NCI-H774 (cell line): ENCODE measurements around the gene PCDHGB5.
"Not testable (repeated sequence)": the region's sequence is repeated elsewhere in the genome, so short reads cannot be mapped to it uniquely, and the experiment has no call there.

ENCODE experiments used
- DNase-seq: peaks from one replicate; lab custom pipeline; 2025; lab: John Stamatoyannopoulos, UW

Gene PCDHGB5

DNA sequence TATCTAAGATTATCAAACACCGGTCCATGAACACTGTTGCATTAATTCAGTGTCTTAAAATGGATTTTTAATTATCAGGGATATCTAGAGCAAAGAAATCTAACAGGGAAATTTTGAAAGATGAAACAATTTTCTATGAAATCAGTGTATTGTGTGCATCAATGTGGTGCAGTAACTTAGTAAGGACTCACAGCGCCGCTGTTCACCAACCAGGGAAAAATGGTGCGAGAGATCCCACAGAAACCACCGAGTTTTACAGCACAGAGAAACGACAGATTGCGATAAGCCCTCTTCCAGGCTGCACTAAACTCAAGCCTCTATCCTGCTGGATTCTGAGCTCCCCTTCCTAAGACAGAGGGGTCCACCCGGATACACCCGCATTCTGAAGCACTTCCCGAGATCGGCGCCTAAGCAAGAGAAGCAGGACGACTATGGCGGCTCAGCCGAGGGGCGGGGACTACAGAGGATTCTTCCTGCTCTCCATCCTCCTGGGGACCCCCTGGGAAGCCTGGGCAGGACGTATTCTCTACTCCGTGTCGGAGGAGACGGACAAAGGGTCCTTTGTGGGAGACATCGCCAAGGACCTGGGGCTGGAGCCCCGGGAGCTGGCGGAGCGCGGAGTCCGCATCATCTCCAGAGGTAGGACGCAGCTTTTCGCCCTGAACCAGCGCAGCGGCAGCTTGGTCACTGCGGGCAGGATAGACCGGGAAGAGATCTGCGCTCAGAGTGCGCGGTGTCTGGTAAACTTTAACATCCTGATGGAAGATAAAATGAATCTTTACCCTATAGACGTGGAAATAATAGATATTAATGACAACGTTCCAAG, 15.1 kb upstream of the PCDHGB5 start, which contains the start of gene PCDHGA7:
TSS of gene PCDHGA7 (plus strand) at position 274 of the 826 bp plus-strand sequence. CDS start at position 432, 158 bp downstream.
- DNase-seq, result no peak

DNA sequence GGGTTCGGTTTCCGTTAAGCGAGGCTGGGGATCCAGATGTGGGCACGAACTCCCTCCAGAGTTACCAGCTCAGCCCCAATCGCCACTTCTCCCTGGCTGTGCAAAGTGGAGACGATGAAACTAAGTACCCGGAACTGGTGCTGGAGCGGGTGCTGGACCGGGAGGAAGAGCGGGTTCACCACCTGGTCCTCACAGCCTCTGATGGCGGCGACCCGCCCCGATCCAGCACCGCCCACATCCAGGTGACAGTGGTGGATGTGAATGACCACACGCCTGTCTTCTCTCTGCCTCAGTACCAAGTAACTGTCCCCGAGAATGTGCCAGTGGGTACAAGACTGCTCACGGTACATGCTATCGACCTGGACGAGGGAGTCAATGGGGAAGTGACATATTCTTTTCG, 14.4 kb upstream of the PCDHGB5 start:
- no peak for DNase-seq

DNA sequence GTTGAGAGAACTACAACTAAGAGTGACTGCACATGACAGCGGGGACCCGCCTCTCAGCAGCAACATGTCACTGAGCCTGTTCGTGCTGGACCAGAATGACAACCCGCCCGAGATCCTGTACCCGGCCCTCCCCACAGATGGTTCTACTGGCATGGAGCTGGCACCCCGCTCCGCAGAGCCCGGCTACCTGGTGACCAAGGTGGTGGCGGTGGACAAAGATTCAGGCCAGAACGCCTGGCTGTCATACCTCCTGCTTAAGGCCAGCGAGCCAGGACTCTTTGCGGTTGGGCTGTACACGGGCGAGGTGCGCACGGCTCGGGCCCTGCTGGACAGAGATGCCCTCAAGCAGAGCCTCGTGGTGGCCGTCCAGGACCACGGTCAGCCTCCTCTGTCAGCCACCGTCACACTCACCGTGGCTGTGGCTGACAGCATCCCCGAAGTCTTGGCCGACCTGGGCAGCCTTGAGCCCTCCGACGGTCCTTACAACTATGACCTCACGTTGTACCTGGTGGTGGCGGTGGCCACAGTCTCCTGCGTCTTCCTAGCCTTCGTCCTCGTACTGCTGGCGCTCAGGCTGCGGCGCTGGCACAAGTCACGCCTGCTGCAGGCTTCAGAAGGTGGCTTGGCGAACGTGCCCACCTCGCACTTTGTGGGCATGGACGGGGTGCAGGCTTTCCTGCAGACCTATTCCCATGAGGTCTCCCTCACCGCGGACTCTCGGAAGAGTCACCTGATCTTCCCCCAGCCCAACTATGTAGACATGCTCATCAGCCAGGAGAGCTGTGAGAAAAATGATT, 13.1 kb upstream of the PCDHGB5 start:
- no peak for DNase-seq

DNA sequence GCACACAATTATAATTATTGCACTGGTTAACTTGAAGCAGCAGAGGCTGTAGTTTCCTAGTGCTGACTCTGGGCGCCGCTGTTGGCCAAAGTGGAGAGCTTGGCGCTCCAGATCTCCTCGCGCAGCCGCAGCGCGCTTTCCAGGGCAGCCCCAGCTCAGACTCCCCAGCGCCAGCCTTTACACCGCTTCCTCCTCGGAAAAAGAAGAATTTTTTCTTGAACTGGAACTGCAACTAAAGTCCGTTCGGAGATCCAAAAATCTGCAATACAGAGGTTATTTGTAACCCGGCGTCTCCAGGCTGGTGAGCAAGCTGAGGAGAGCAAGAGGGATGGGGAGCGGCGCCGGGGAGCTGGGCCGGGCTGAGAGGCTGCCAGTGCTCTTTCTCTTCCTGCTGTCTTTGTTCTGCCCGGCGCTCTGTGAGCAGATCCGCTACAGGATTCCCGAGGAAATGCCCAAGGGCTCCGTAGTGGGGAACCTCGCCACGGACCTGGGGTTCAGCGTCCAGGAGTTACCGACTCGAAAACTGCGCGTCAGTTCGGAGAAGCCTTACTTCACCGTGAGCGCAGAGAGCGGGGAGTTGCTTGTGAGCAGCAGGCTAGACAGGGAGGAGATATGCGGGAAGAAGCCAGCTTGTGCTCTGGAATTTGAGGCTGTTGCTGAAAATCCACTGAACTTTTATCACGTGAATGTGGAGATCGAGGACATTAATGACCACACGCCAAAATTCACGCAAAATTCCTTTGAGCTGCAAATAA, 10.0 kb upstream of the PCDHGB5 start, which contains the start of gene PCDHGB4:
TSS of gene PCDHGB4 (plus strand) at position 142 of the 755 bp plus-strand sequence. CDS start at position 329, 187 bp downstream.
- DNase-seq, result not testable (repeated sequence)

DNA sequence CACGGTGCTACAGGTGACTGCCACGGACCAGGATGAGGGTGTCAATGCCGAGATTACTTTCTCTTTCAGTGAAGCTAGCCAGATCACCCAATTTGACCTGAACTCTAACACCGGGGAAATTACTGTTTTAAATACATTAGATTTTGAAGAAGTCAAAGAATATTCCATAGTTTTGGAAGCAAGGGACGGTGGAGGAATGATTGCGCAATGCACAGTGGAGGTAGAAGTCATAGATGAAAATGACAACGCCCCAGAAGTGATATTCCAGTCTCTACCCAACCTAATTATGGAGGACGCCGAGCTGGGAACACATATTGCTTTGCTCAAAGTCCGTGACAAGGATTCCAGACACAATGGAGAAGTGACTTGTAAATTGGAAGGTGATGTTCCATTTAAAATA, 9.1 kb upstream of the PCDHGB5 start:
- no peak for DNase-seq

DNA sequence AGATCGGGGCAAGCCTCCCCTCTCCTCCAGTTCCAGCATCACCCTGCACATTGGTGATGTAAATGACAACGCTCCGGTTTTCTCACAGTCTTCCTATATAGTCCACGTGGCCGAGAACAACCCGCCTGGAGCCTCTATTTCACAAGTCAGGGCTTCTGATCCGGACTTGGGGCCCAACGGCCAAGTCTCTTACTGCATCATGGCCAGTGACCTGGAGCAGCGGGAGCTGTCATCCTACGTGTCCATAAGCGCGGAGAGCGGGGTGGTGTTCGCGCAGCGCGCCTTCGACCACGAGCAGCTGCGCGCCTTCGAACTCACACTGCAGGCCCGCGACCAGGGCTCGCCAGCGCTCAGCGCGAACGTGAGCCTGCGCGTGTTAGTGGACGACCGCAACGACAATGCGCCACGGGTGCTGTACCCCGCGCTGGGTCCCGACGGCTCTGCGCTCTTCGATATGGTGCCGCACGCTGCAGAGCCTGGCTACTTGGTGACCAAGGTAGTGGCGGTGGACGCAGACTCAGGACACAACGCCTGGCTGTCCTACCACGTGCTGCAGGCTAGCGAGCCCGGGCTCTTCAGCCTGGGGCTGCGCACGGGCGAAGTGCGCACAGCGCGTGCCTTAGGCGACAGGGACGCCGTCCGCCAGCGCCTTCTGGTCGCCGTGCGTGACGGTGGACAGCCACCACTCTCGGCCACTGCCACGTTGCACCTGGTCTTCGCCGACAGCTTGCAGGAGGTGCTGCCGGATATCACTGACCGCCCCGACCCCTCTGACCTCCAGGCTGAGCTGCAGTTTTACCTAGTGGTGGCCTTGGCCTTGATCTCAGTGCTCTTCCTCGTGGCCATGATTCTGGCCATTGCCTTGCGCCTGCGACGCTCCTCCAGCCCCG, 8.3 kb upstream of the PCDHGB5 start:
- no peak for DNase-seq

DNA sequence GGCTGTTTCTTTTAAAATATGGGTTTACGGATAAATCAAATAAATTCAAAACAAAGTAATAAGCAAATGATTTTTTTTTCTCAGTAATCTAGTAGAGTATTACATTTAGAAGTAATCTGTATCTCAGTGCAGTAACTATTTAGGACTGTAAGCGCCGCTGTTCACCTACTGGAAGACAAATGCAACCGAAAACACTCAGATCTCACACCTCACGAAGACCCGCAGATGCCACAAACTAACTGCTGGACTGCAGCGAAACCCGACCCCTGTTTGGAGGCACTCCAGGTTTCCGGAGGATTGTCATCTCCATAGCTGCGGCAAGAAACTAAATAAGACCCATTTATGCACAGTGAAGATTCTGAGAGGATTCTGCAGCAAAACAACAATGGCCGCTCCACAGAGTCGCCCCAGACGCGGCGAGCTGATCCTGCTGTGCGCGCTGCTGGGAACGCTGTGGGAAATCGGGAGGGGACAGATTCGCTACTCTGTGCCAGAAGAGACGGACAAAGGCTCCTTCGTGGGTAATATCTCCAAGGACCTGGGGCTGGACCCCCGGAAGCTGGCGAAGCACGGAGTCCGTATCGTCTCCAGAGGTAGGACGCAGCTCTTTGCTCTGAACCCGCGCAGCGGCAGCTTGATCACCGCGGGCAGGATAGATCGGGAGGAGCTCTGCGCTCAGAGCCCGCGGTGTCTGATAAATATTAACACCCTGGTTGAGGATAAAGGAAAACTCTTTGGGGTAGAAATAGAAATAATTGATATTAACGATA, 5.1 kb upstream of the PCDHGB5 start, which contains the start of gene PCDHGA8:
TSS of gene PCDHGA8 (plus strand) at position 205 of the 770 bp plus-strand sequence. CDS start at position 386, 181 bp downstream.
- DNase-seq, result no peak

DNA sequence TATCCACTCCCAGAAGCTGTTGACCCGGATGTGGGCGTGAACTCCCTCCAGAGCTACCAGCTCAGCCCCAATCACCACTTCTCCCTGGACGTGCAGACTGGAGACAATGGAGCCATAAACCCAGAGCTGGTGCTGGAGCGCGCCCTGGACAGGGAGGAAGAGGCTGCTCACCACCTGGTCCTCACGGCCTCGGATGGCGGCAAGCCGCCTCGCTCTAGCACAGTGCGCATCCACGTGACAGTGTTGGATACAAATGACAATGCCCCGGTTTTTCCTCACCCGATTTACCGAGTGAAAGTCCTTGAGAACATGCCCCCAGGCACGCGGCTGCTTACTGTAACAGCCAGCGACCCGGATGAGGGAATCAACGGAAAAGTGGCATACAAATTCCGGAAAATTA, 4.5 kb upstream of the PCDHGB5 start:
- DNase-seq, result no peak

DNA sequence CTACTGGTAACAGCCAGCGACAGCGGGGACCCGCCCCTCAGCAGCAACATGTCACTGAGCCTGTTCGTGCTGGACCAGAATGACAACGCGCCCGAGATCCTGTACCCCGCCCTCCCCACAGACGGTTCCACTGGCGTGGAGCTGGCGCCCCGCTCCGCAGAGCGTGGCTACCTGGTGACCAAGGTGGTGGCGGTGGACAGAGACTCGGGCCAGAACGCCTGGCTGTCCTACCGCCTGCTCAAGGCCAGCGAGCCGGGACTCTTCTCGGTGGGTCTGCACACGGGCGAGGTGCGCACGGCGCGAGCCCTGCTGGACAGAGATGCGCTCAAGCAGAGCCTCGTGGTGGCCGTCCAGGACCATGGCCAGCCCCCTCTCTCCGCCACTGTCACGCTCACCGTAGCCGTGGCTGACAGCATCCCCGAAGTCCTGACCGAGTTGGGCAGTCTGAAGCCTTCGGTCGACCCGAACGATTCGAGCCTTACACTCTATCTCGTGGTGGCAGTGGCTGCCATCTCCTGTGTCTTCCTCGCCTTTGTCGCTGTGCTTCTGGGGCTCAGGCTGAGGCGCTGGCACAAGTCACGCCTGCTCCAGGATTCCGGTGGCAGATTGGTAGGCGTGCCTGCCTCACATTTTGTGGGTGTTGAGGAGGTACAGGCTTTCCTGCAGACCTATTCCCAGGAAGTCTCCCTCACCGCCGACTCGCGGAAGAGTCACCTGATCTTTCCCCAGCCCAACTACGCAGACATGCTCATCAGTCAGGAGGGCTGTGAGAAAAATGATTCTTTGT, 3.2 kb upstream of the PCDHGB5 start:
- DNase-seq, result not testable (repeated sequence)

DNA sequence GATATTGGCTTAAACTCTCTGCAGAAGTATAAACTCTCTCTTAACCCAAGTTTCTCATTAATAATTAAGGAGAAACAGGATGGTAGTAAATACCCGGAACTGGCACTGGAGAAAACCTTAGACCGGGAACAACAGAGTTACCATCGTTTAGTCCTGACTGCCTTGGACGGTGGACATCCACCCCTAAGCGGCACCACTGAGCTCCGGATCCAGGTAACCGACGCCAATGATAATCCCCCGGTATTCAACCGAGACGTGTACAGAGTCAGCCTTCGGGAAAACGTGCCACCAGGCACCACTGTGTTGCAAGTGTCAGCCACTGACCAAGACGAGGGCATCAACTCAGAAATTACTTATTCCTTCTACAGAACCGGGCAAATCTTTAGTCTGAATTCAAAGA, 861 bp downstream of the PCDHGB5 start:
- DNase-seq, result no peak

DNA sequence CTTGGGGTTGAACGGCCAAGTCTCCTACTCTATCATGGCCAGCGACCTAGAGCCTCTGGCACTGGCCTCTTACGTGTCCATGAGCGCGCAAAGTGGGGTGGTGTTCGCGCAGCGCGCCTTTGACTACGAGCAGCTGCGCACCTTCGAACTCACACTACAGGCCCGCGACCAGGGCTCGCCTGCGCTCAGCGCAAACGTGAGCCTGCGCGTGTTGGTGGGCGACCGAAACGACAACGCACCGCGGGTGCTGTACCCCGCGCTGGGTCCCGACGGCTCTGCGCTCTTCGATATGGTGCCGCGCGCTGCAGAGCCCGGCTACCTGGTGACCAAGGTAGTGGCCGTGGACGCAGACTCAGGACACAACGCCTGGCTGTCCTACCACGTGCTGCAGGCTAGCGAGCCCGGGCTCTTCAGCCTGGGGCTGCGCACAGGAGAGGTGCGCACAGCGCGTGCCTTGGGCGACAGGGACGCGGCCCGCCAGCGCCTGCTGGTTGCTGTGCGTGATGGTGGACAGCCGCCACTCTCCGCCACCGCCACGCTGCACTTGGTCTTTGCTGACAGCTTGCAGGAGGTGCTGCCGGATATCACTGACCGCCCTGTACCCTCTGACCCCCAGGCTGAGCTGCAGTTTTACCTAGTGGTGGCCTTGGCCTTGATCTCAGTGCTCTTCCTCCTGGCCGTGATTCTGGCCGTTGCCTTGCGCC, 2.0 kb downstream of the PCDHGB5 start:
- no peak for DNase-seq

DNA sequence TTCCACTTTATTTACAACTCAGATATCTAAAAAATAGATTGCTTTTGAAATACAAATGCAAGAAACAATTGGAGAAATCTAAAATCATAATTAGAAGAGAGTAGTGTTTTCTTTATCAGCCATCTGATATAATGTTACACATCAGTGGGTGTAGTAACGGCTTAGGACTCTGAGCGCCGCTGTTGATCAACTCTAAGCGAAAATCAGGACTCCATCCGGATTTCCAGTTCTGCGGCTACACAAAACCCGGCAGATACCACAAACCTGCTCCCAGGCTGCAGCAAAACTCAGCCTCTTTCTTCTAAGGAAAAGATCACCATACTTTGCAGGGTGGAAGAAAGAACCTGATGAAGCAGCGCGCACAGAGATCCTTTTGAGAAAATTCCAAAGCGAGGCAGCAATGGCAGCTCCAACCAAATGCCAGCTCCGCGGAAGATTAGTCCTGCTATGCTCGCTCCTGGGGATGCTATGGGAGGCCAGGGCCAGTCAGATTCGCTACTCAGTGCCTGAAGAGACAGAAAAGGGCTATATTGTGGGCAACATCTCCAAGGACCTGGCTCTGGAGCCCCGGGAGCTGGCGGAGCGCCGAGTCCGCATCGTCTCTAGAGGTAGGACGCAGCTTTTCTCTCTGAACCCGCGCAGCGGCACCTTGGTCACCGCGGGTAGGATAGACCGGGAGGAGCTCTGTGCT, 5.0 kb downstream of the PCDHGB5 start, which contains the start of gene PCDHGA9:
TSS of gene PCDHGA9 (plus strand) at position 226 of the 691 bp plus-strand sequence. CDS start at position 401, 175 bp downstream.
- no peak for DNase-seq

DNA sequence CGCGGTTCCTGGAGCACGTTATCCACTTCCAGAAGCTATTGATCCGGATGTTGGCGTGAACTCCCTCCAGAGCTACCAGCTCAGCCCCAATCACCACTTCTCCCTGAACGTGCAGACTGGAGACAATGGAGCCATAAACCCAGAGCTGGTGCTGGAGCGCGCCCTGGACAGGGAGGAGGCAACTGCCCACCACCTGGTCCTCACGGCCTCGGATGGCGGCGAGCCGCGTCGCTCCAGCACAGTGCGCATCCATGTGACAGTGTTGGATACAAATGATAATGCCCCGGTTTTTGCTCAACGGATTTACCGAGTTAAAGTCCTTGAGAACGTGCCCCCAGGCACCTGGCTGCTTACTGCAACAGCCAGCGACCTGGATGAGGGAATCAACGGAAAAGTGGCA, 5.6 kb downstream of the PCDHGB5 start:
- DNase-seq, result no peak

DNA sequence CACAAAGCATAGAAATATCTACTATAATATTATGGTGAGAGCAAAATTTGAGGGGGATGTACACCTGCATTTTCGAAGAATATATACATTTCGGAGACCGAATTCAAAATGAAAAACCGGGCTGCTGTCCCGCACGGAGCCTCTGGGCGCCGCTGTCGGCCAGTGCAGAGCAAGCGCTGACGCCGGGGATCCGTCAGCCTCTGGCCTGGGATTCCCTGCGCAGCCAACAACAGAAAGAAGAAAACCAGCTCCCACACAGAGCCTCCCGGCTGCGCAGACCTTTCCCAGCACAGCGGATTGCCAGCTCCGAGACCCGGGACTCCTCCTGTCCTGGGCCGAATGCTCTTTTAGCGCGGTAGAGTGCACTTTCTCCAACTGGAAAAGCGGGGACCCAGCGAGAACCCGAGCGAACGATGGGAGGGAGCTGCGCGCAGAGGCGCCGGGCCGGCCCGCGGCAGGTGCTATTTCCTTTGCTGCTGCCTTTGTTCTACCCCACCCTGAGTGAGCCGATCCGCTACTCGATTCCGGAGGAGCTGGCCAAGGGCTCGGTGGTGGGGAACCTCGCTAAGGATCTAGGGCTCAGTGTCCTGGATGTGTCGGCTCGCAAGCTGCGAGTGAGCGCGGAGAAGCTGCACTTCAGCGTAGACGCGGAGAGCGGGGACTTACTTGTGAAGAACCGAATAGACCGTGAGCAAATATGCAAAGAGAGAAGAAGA, 10.2 kb downstream of the PCDHGB5 start, which contains the start of gene PCDHGB6:
TSS of gene PCDHGB6 (plus strand) at position 232 of the 716 bp plus-strand sequence. CDS start at position 414, 182 bp downstream.
- not testable (repeated sequence) for DNase-seq

DNA sequence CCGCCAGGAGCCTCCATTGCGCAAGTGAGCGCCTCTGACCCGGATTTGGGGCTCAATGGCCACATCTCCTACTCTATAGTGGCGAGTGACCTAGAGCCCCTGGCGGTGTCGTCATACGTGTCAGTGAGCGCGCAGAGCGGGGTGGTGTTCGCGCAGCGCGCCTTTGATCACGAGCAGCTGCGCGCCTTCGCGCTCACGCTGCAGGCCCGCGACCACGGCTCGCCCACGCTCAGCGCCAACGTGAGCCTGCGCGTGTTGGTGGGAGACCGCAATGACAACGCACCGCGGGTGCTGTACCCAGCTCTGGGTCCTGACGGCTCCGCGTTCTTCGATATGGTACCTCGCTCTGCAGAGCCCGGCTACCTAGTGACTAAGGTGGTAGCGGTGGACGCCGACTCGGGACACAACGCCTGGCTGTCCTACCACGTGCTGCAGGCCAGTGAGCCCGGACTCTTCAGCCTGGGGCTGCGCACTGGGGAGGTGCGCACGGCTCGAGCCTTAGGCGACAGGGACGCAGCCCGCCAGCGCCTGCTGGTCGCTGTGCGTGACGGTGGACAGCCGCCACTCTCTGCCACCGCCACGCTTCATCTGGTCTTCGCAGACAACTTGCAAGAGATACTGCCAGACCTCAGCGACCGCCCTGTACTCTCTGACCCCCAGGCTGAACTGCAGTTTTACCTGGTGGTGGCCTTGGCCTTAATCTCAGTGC, 12.0 kb downstream of the PCDHGB5 start:
- DNase-seq, result no peak

DNA sequence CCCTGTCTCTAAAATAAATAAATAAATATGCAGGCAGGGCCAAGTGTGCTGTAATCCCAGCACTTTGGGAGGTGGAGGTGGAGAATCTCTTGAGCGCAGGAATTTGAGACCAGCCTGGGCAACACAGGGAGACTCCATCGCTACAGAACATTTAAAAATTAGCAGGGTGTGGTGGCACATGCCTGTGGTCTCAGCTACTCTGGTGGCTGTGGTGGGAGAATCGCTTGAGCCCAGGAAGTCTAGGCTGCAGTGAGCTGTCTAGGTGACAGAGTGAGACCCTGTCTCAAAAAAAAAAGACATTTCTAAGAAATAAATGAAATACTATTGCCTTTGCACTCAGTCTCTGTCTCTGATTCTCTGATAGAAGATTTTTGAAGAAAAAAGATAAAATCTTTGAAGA, 13.8 kb downstream of the PCDHGB5 start:
- DNase-seq, result no peak
